ENCODE results near the gene RAP1GAP2. TPM values are rescaled to one million over a fixed set of nuclear protein-coding genes. Genes with fewer than 3 reads are reported as not detected.

The RAP1GAP2 gene
- total and polyA plus RNA-seq, 7 experiments from 2014 or later = 0.54 to 95.6 (median 2.6) TPM

- Mint-ChIP-seq H3K4me1 (no peaks in the 10 kb centered on the region), H3K4me3 (no peak overlapping the region), H3K36me3 (peaks cover 1 to 38% (median 21%) of the 10 kb centered on the region in 5 donors), H3K9me3 (no peaks in the 10 kb centered on the region), H3K27ac (no peak overlapping the region), H3K27me3 (peaks cover 0 to 2% (median 0%) of the 10 kb centered on the region in 5 donors)
- H3K27me3 ChIP-seq (ENCODE audit: control insufficient read depth in 2 of 2, insufficient read depth in 2 of 2, low read length in 2 of 2) = no peaks in the 10 kb centered on the region
- H3K4me3 ChIP-seq (ENCODE audit: low read length) = no peak overlapping the region
- H3K27ac ChIP-seq (ENCODE audit: low read depth, low read length) = no peak overlapping the region
- no peaks in the 10 kb centered on the region for H3K4me1 ChIP-seq (ENCODE audit: control insufficient read depth in 2 of 2, insufficient read depth in 2 of 2, low read length in 2 of 2)
- intact Hi-C loops (cut with micrococcal nuclease) = no loop called here
- POLR2A ChIA-PET = no interaction called here
- CTCF ChIA-PET = no interaction called here
- H3K9me3 ChIP-seq (ENCODE audit: control insufficient read depth in 2 of 3, low read length in 3 of 3) = no peaks in the 10 kb centered on the region
- peaks cover 0 to 33% (median 0%) of the 10 kb centered on the region in 3 experiments for H3K36me3 ChIP-seq (ENCODE audit: control insufficient read depth in 2 of 3, insufficient read depth in 3 of 3, low read length in 3 of 3)
- ATAC-seq (no peak), DNase-seq (no peak)
These were observed 169.7 kb downstream of the RAP1GAP2 start for GRCh38 chr17:2965621-2966595.

- POLR2A ChIA-PET = no interaction called here
- Histone ChIP-seq H3K4me3 (ENCODE audit: low read length) (no peak overlapping the region), H3K27ac (ENCODE audit: low read depth, low read length) (no peak overlapping the region), H3K9me3 (ENCODE audit: control insufficient read depth in 2 of 3, low read length in 3 of 3) (no peaks in the 10 kb centered on the region), H3K4me1 (ENCODE audit: control insufficient read depth in 2 of 2, insufficient read depth in 2 of 2, low read length in 2 of 2) (no peaks in the 10 kb centered on the region), H3K27me3 (ENCODE audit: control insufficient read depth in 2 of 2, insufficient read depth in 2 of 2, low read length in 2 of 2) (no peaks in the 10 kb centered on the region), H3K36me3 (ENCODE audit: control insufficient read depth in 2 of 3, insufficient read depth in 3 of 3, low read length in 3 of 3) (peaks cover 0 to 33% (median 0%) of the 10 kb centered on the region in 3 experiments)
- DNase-seq (no peak), ATAC-seq (no peak)
- Mint-ChIP-seq H3K27me3 (peaks cover 0 to 2% (median 0%) of the 10 kb centered on the region in 5 donors), H3K9me3 (no peaks in the 10 kb centered on the region), H3K27ac (peak overlapping the region in 1 of 9 donors; percentile 8), H3K4me3 (no peak overlapping the region), H3K4me1 (no peaks in the 10 kb centered on the region), H3K36me3 (peaks cover 1 to 42% (median 21%) of the 10 kb centered on the region in 5 donors)
- CTCF ChIA-PET = no interaction called here
- intact Hi-C loops (cut with micrococcal nuclease) = no loop called here
These were observed 171.3 kb downstream of the RAP1GAP2 start for GRCh38 chr17:2967515-2967914.

GRCh38 chr17:2971851-2972250, 175.6 kb downstream of the RAP1GAP2 start:
- Mint-ChIP-seq H3K4me3 (no peak overlapping the region), H3K27me3 (peaks cover 0 to 2% (median 0%) of the 10 kb centered on the region in 5 donors), H3K4me1 (peaks cover 0 to 7% (median 0%) of the 10 kb centered on the region in 7 donors), H3K9me3 (peaks cover 0 to 4% (median 0%) of the 10 kb centered on the region in 11 donors), H3K36me3 (peaks cover 0 to 33% (median 17%) of the 10 kb centered on the region in 5 donors), H3K27ac (no peak overlapping the region)
- peaks cover 0 to under 1% (median 0%) of the 10 kb centered on the region in 3 experiments for H3K36me3 ChIP-seq (ENCODE audit: control insufficient read depth in 2 of 3, insufficient read depth in 3 of 3, low read length in 3 of 3)
- intact Hi-C loops (cut with micrococcal nuclease) = no loop called here
- no peaks in the 10 kb centered on the region for H3K27me3 ChIP-seq (ENCODE audit: control insufficient read depth in 2 of 2, insufficient read depth in 2 of 2, low read length in 2 of 2)
- no peak overlapping the region for H3K27ac ChIP-seq (ENCODE audit: low read depth, low read length)
- ATAC-seq = no peak
- H3K4me1 ChIP-seq (ENCODE audit: control insufficient read depth in 2 of 2, insufficient read depth in 2 of 2, low read length in 2 of 2) = no peaks in the 10 kb centered on the region
- ChIA-PET POLR2A (no interaction called here), CTCF (no interaction called here)
- no peak overlapping the region for H3K4me3 ChIP-seq (ENCODE audit: low read length)
- H3K9me3 ChIP-seq (ENCODE audit: control insufficient read depth in 2 of 3, low read length in 3 of 3) = no peaks in the 10 kb centered on the region
- DNase-seq = no peak

GRCh38 chr17:2972749-2973148, 176.5 kb downstream of the RAP1GAP2 start:
- no peaks in the 10 kb centered on the region for H3K36me3 ChIP-seq (ENCODE audit: control insufficient read depth in 2 of 3, insufficient read depth in 3 of 3, low read length in 3 of 3)
- H3K4me3 ChIP-seq (ENCODE audit: low read length) = no peak overlapping the region
- H3K27me3 ChIP-seq (ENCODE audit: control insufficient read depth in 2 of 2, insufficient read depth in 2 of 2, low read length in 2 of 2) = no peaks in the 10 kb centered on the region
- Mint-ChIP-seq H3K4me1 (peaks cover 0 to 7% (median 0%) of the 10 kb centered on the region in 7 donors), H3K9me3 (peaks cover 0 to 4% (median 0%) of the 10 kb centered on the region in 11 donors), H3K27ac (peak overlapping the region in 2 of 9 donors; percentile 2 to 11), H3K27me3 (peaks cover 0 to 2% (median 0%) of the 10 kb centered on the region in 5 donors), H3K4me3 (no peak overlapping the region), H3K36me3 (peaks cover 0 to 27% (median 12%) of the 10 kb centered on the region in 5 donors)
- no peak for DNase-seq
- ATAC-seq = no peak
- CTCF ChIA-PET = no interaction called here
- no peak overlapping the region for H3K27ac ChIP-seq (ENCODE audit: low read depth, low read length)
- intact Hi-C loops (cut with micrococcal nuclease) = no loop called here
- H3K9me3 ChIP-seq (ENCODE audit: control insufficient read depth in 2 of 3, low read length in 3 of 3) = no peaks in the 10 kb centered on the region
- H3K4me1 ChIP-seq (ENCODE audit: control insufficient read depth in 2 of 2, insufficient read depth in 2 of 2, low read length in 2 of 2) = no peaks in the 10 kb centered on the region
- POLR2A ChIA-PET = no interaction called here

GRCh38 chr17:2974347-2974746, 178.1 kb downstream of the RAP1GAP2 start:
- H3K9me3 ChIP-seq (ENCODE audit: control insufficient read depth in 2 of 3, low read length in 3 of 3) = no peaks in the 10 kb centered on the region
- H3K4me1 ChIP-seq (ENCODE audit: control insufficient read depth in 2 of 2, insufficient read depth in 2 of 2, low read length in 2 of 2) = no peaks in the 10 kb centered on the region
- peaks cover 0 to 25% (median 13%) of the 10 kb centered on the region in 5 donors for H3K36me3 Mint-ChIP-seq
- no peak overlapping the region for H3K27ac Mint-ChIP-seq
- no peaks in the 10 kb centered on the region for H3K27me3 Mint-ChIP-seq
- DNase-seq (no peak), ATAC-seq (no peak)
- H3K4me3 ChIP-seq (ENCODE audit: low read length) = no peak overlapping the region
- H3K27me3 ChIP-seq (ENCODE audit: control insufficient read depth in 2 of 2, insufficient read depth in 2 of 2, low read length in 2 of 2) = no peaks in the 10 kb centered on the region
- H3K9me3 Mint-ChIP-seq = peaks cover 0 to 4% (median 0%) of the 10 kb centered on the region in 11 donors
- intact Hi-C loops (cut with micrococcal nuclease) = no loop called here
- no peaks in the 10 kb centered on the region for H3K36me3 ChIP-seq (ENCODE audit: control insufficient read depth in 2 of 3, insufficient read depth in 3 of 3, low read length in 3 of 3)
- H3K27ac ChIP-seq (ENCODE audit: low read depth, low read length) = no peak overlapping the region
- ChIA-PET POLR2A (no interaction called here), CTCF (no interaction called here)
- peaks cover 0 to 7% (median 0%) of the 10 kb centered on the region in 7 donors for H3K4me1 Mint-ChIP-seq
- no peak overlapping the region for H3K4me3 Mint-ChIP-seq

- ChIA-PET POLR2A (no interaction called here), CTCF (no interaction called here)
- intact Hi-C loops (cut with micrococcal nuclease) = no loop called here
- H3K27me3 Mint-ChIP-seq = no peaks in the 10 kb centered on the region
- H3K36me3 Mint-ChIP-seq = peaks cover 0 to 25% (median 17%) of the 10 kb centered on the region in 5 donors
- no peak overlapping the region for H3K4me3 Mint-ChIP-seq
- no peak overlapping the region for H3K4me3 ChIP-seq (ENCODE audit: low read length)
- no peak for ATAC-seq
- peaks cover 0 to 3% (median 0%) of the 10 kb centered on the region in 3 experiments for H3K36me3 ChIP-seq (ENCODE audit: control insufficient read depth in 2 of 3, insufficient read depth in 3 of 3, low read length in 3 of 3)
- H3K4me1 ChIP-seq (ENCODE audit: control insufficient read depth in 2 of 2, insufficient read depth in 2 of 2, low read length in 2 of 2) = no peaks in the 10 kb centered on the region
- no peak for DNase-seq
- H3K27ac ChIP-seq (ENCODE audit: low read depth, low read length) = no peak overlapping the region
- H3K9me3 ChIP-seq (ENCODE audit: control insufficient read depth in 2 of 3, low read length in 3 of 3) = no peaks in the 10 kb centered on the region
- no peaks in the 10 kb centered on the region for H3K27me3 ChIP-seq (ENCODE audit: control insufficient read depth in 2 of 2, insufficient read depth in 2 of 2, low read length in 2 of 2)
- peak overlapping the region in 1 of 9 donors; percentile 19 for H3K27ac Mint-ChIP-seq
- H3K9me3 Mint-ChIP-seq = peaks cover 0 to 4% (median 0%) of the 10 kb centered on the region in 11 donors
- H3K4me1 Mint-ChIP-seq = peaks cover 0 to 7% (median 0%) of the 10 kb centered on the region in 7 donors
These were observed 179.3 kb downstream of the RAP1GAP2 start for GRCh38 chr17:2975469-2975958.
